Measurements from ENCODE around the gene DHRS7.

The DHRS7 gene

GRCh38 chr14:60154671-60155070, 10.5 kb downstream of the DHRS7 start:
- no peak for TF ChIP-seq CTCF (IDR thresholded peaks at IDR 0.05; ENCODE audit: borderline replicate concordance, control extremely low read depth, extremely low read depth, insufficient read depth, missing control alignments)
- in situ Hi-C loops (cut with MboI; ENCODE audit: low sequenced_read_pairs, unreplicated experiment), result no loop called here
- DNase-seq (ENCODE audit: low spot score), result no peak

- DNase-seq (ENCODE audit: low spot score), result no peak
- in situ Hi-C loops (cut with MboI; ENCODE audit: low sequenced_read_pairs, unreplicated experiment), result no loop called here
- TF ChIP-seq CTCF (IDR thresholded peaks at IDR 0.05; ENCODE audit: borderline replicate concordance, control extremely low read depth, extremely low read depth, insufficient read depth, missing control alignments), result no peak
Observed at GRCh38 chr14:60153991-60154390, 11.2 kb downstream of the DHRS7 start.

GRCh38 chr14:60151715-60152114, 13.5 kb downstream of the DHRS7 start:
- DNase-seq (ENCODE audit: low spot score), result no peak
- in situ Hi-C loops (cut with MboI; ENCODE audit: low sequenced_read_pairs, unreplicated experiment), result no loop called here
- no peak for TF ChIP-seq CTCF (IDR thresholded peaks at IDR 0.05; ENCODE audit: borderline replicate concordance, control extremely low read depth, extremely low read depth, insufficient read depth, missing control alignments)

GRCh38 chr14:60134702-60135101, 30.5 kb downstream of the DHRS7 start:
- in situ Hi-C loops (cut with MboI; ENCODE audit: low sequenced_read_pairs, unreplicated experiment), result no loop called here
- TF ChIP-seq CTCF (IDR thresholded peaks at IDR 0.05; ENCODE audit: borderline replicate concordance, control extremely low read depth, extremely low read depth, insufficient read depth, missing control alignments), result no peak
- no peak for DNase-seq (ENCODE audit: low spot score)

- in situ Hi-C loops (cut with MboI; ENCODE audit: low sequenced_read_pairs, unreplicated experiment), result no loop called here
- no peak for DNase-seq (ENCODE audit: low spot score)
- TF ChIP-seq CTCF (IDR thresholded peaks at IDR 0.05; ENCODE audit: borderline replicate concordance, control extremely low read depth, extremely low read depth, insufficient read depth, missing control alignments), result no peak
Observed at GRCh38 chr14:60133487-60133886, 31.7 kb downstream of the DHRS7 start.

GRCh38 chr14:60125918-60126317, 39.3 kb downstream of the DHRS7 start:
- in situ Hi-C loops (cut with MboI; ENCODE audit: low sequenced_read_pairs, unreplicated experiment), result no loop called here
- TF ChIP-seq CTCF (IDR thresholded peaks at IDR 0.05; ENCODE audit: borderline replicate concordance, control extremely low read depth, extremely low read depth, insufficient read depth, missing control alignments), result no peak
- no peak for DNase-seq (ENCODE audit: low spot score)

GRCh38 chr14:60116181-60116580, 49.0 kb downstream of the DHRS7 start:
- TF ChIP-seq CTCF (IDR thresholded peaks at IDR 0.05; ENCODE audit: borderline replicate concordance, control extremely low read depth, extremely low read depth, insufficient read depth, missing control alignments), result no peak
- DNase-seq (ENCODE audit: low spot score), result no peak
- in situ Hi-C loops (cut with MboI; ENCODE audit: low sequenced_read_pairs, unreplicated experiment), result no loop called here
